K562 (cell line): Measurements from ENCODE around the gene DIRAS1. TPM values are rescaled to one million over a fixed set of nuclear protein-coding genes. Genes with fewer than 3 reads are reported as not detected.

Experiments
- ATAC-seq: fragments of 200-7000 bp; cut with Tn5 transposase; 3 replicates; pipeline ENCODE4 v1.9.1; 2020; ENCODE audit warnings: moderate library complexity
- BruUV-seq: library from RNA; stranded (reverse); fragments of 400-500 nt; replicated peaks from 2 replicates; lab custom pipeline; 2021; lab: Mats Ljungman, UMichigan
- CTCF ChIA-PET: fragments of 300-600 bp; formaldehyde crosslinking; extraction: SDS; loops from one replicate; lab custom pipeline; 2021; ENCODE audit warnings: low intra/inter-chr PET ratio; lab: Yijun Ruan, JAX
- POLR2A ChIA-PET: fragments of 300-600, 350-650 bp; sonication (Branson Sonifier 250); formaldehyde crosslinking; extraction: SDS; loops from one replicate; lab custom pipeline; 2021; ENCODE audit warnings: antibody characterized with exemption, inconsistent platforms; lab: Yijun Ruan, JAX
- DNase-seq, 4 experiments: peaks; one replicate each; pipeline versions ENCODE4 v3.0.0 to v3.0.0-alpha.2; 2011 to 2018; ENCODE audit warnings: low spot score in 3 of 4, mixed read lengths in 3 of 4; ENCODE audit errors: extremely low read depth in 1 of 4
- FAIRE-seq: peaks from 2 replicates; lab custom pipeline; 2011; peaks lifted over from hg19 to GRCh38; lab: Jason Lieb, UNC
- H2AFZ ChIP-seq: 2 replicates; pipeline ENCODE4 v1.6.0; 2011; ENCODE audit warnings: low read depth, low read length, control low read depth, inconsistent platforms
- H3K27ac ChIP-seq: fragments of 200-600 bp; 3 replicates; pipeline ENCODE4 v1.8.0; 2011; ENCODE audit warnings: low read depth, mild to moderate bottlenecking, control low read depth, inconsistent platforms, low read length, moderate library complexity, mixed read lengths; ENCODE audit errors: extremely low read depth
- H3K27me3 ChIP-seq, 2 experiments: fragments of 300-600 bp in 1 of 2; 2 replicates in 1 of 2; 3 replicates in 1 of 2; pipeline versions ENCODE4 v1.6.0 to v1.8.0; 2011; ENCODE audit warnings: inconsistent platforms in 2 of 2, low read length in 2 of 2, mild to moderate bottlenecking in 1 of 2, mixed read lengths in 1 of 2, moderate library complexity in 1 of 2; ENCODE audit not compliant: control insufficient read depth in 2 of 2, insufficient read depth in 2 of 2
- H3K36me3 ChIP-seq: fragments of 300-600 bp; 3 replicates; pipeline ENCODE4 v1.8.0; 2011; ENCODE audit warnings: mild to moderate bottlenecking, low read length, inconsistent platforms; ENCODE audit not compliant: control insufficient read depth, insufficient read depth
- H3K4me1 ChIP-seq, 2 experiments: fragments of 200-600 bp in 1 of 2; replicated peaks in 1 of 2; 2 replicates in 1 of 2; 3 replicates in 1 of 2; pipeline versions ENCODE4 v1.5.1 to v1.8.0; 2011; ENCODE audit warnings: inconsistent platforms in 2 of 2, low read length in 2 of 2, mild to moderate bottlenecking in 1 of 2, mixed read lengths in 1 of 2, moderate library complexity in 1 of 2; ENCODE audit not compliant: control insufficient read depth in 2 of 2, insufficient read depth in 2 of 2
- H3K4me2 ChIP-seq: 2 replicates; pipeline ENCODE4 v1.6.1; 2011; ENCODE audit warnings: low read length, control low read depth, inconsistent platforms, mixed read lengths; ENCODE audit not compliant: insufficient read depth
- H3K4me3 ChIP-seq: fragments of 200-600 bp; sonication (generic), shearing (Covaris generic); 2 replicates; pipeline ENCODE4 v1.5.1; 2016; ENCODE audit warnings: control low read depth, inconsistent platforms
- H3K79me2 ChIP-seq: fragments of 200-600 bp; 3 replicates; pipeline ENCODE4 v1.8.0; 2011; ENCODE audit warnings: low read length, inconsistent platforms; ENCODE audit not compliant: control insufficient read depth, insufficient read depth
- H3K9ac ChIP-seq, 2 experiments: 2 replicates each; pipeline versions ENCODE4 v1.6.0 to v1.6.1; 2011; ENCODE audit warnings: low read depth in 2 of 2, low read length in 2 of 2, control low read depth in 1 of 2, inconsistent platforms in 1 of 2, mild to moderate bottlenecking in 1 of 2, mixed read lengths in 1 of 2; ENCODE audit not compliant: insufficient read depth in 1 of 2
- H3K9me1 ChIP-seq: one replicate; pipeline ENCODE4 v1.6.0; 2011; ENCODE audit warnings: inconsistent platforms, mild to moderate bottlenecking, low read length, moderate library complexity; ENCODE audit not compliant: control insufficient read depth, insufficient read depth
- H3K9me3 ChIP-seq: replicated peaks from 2 replicates; pipeline ENCODE4 v1.5.1; 2011; ENCODE audit warnings: low read depth, low read length, inconsistent platforms; ENCODE audit not compliant: control insufficient read depth, insufficient read depth
- H4K20me1 ChIP-seq: replicated peaks from 2 replicates; pipeline ENCODE4 v1.6.1; 2011; ENCODE audit warnings: low read length, inconsistent platforms, mixed read lengths; ENCODE audit not compliant: control insufficient read depth, insufficient read depth
- BCOR ChIP-seq: fragments of 450-650 bp; IDR thresholded peaks from 2 replicates; pipeline ENCODE4 v1.6.1; 2016
- ERF ChIP-seq: fragments of 450-650 bp; formaldehyde crosslinking; IDR thresholded peaks from 2 replicates; pipeline ENCODE4 v1.4.0; 2020; ENCODE audit warnings: mild to moderate bottlenecking, mixed read lengths
- GTF2A2 ChIP-seq: IDR thresholded peaks from 2 replicates; pipeline ENCODE4 v1.6.1; 2016; ENCODE audit warnings: mild to moderate bottlenecking, missing genetic modification characterization, missing compliant biosample characterization
- HMGN3 ChIP-seq: IDR thresholded peaks from 2 replicates; pipeline ENCODE4 v1.6.1; 2011; ENCODE audit warnings: borderline replicate concordance, low read depth, mild to moderate bottlenecking, mixed read lengths, low read length; ENCODE audit not compliant: insufficient read length; ENCODE audit errors: extremely low read depth
- L3MBTL2 ChIP-seq: fragments of 450-650 bp; IDR thresholded peaks from 2 replicates; pipeline ENCODE4 v1.6.1; 2016; ENCODE audit warnings: mild to moderate bottlenecking, moderate library complexity
- NR2C2 ChIP-seq, 2 experiments: fragments of 200-800 bp in 1 of 2; sonication (Bioruptor generic) in 1 of 2; sonication (generic) in 1 of 2; formaldehyde crosslinking in 1 of 2; IDR thresholded peaks; 2 replicates each; pipeline versions ENCODE4 v1.6.1 to v1.8.0; 2016 to 2022; ENCODE audit warnings: mild to moderate bottlenecking in 1 of 2, missing compliant biosample characterization in 1 of 2, missing genetic modification characterization in 1 of 2, missing genetic modification reagents in 1 of 2
- SIN3B ChIP-seq: fragments of 450-650 bp; IDR thresholded peaks from 2 replicates; pipeline ENCODE4 v1.6.1; 2017; ENCODE audit warnings: low read depth, mild to moderate bottlenecking, moderate library complexity
- WGBS: fragments of 100-300 bp; shearing (Covaris generic); methylation state at CpG from one replicate; pipeline ENCODE4 v1.1.6; 2016; ENCODE audit warnings: low coverage, mixed read lengths; ENCODE audit not compliant: insufficient coverage; ENCODE audit errors: missing lambda C conversion rate; 5-methylcytosine and 5-hydroxymethylcytosine counted together
- in situ Hi-C: fragments of 300-500 bp; cut with MboI; formaldehyde crosslinking; loops from 4 replicates; pipeline ENCODE4 v1.15.0; 2018; ENCODE audit warnings: inconsistent platforms, mixed read lengths
- intact Hi-C: fragments of 100-400 bp; cut with micrococcal nuclease; formaldehyde crosslinking; loops from 2 replicates; pipeline ENCODE4 v1.14.2; 2022
- polyA plus RNA-seq, 8 experiments: library from polyadenylated mRNA; depleted of rRNA in 4 of 8; stranded (reverse) in 5 of 8; unstranded in 3 of 8; fragments of >200 nt; fragmentation: Nextera tagmentation in 2 of 8; fragmentation: Illumina TruSeq in 1 of 8; extraction: Ambion mirVana in 2 of 8; extraction: Trizol in 1 of 8; gene quantifications; 2 replicates each; pipeline versions ENCODE4 v1.2.1 to v1.2.3, GENCODE V29; 2011 to 2014; ENCODE audit warnings: inconsistent platforms in 1 of 8, missing spikeins in 1 of 8
- total RNA-seq, 7 experiments: library from RNA; depleted of rRNA in 6 of 7; stranded (reverse); fragments of >200 nt in 6 of 7; fragmentation: Illumina TruSeq in 2 of 7; extraction: Trizol in 2 of 7; gene quantifications; 2 replicates each; pipeline versions ENCODE4 v1.2.1 to v1.2.3, GENCODE V29; 2011 to 2021; ENCODE audit warnings: low replicate concordance in 1 of 7
- TF ChIP-seq, protein P1 (sequence below): fragments of 450-650 bp; IDR thresholded peaks from 2 replicates; pipeline ENCODE4 v1.6.1; 2016; ENCODE audit warnings: missing biosample characterization, missing genetic modification characterization
- TF ChIP-seq, protein P2 (sequence below): fragments of 450-650 bp; formaldehyde crosslinking; IDR thresholded peaks from 2 replicates; pipeline ENCODE4 v1.4.0; 2020; ENCODE audit warnings: mild to moderate bottlenecking, moderate library complexity
- TF ChIP-seq, protein P3 (sequence below), 2 experiments: fragments of 450-650 bp in 1 of 2; IDR thresholded peaks; 2 replicates each; pipeline ENCODE4 v1.6.1; 2011 to 2017; ENCODE audit warnings: low read depth in 2 of 2, antibody characterized with exemption in 1 of 2, borderline replicate concordance in 1 of 2, low read length in 1 of 2, mild to moderate bottlenecking in 1 of 2, mixed read lengths in 1 of 2; ENCODE audit not compliant: control insufficient read depth in 1 of 2
- TF ChIP-seq, protein P4 (sequence below): fragments of 250-450 bp; sonication (Bioruptor Pico); IDR thresholded peaks from 2 replicates; pipeline ENCODE4 v1.8.0; 2021; ENCODE audit warnings: moderate library complexity, mild to moderate bottlenecking, inconsistent platforms

Gene DIRAS1
- total and polyA plus RNA-seq, 9 of the 15 experiments (the other 6 are each of a cell fraction or from before 2014, with no cell fraction given): 0.11 to 12.0 (median 2.9) TPM

DNA sequence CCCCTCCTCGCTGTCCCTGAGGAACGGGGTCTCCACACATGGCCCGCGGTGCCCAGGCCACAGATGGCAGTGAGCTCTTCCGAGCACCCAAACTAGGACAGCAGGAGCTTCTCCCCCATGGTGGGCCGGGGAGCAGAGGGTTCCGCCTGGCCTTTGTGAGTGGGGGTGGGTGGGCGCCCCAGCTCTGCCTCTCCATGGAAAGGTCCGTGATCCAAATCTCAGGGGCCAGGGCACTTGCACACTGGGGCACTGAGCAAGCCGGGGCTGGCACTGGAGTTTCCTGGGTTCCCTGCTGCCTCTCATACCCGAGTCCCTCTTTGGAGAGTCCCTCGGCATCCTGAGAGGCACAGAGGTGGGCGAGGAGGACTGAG lies 2.2 kb upstream of the DIRAS1 start:
- H3K4me1 ChIP-seq: peaks cover 17 to 63% of the 10 kb centered on the region in 2 experiments
- H3K36me3 ChIP-seq: no peaks in the 10 kb centered on the region
- no peak for ATAC-seq
- in situ Hi-C loops (no loop called here), intact Hi-C loops (no loop called here)
- peak overlapping the region; percentile 67 for H2AFZ ChIP-seq
- WGBS: 18% methylated on average over 7 of the region's 13 CpGs
- BruUV-seq: no TSS peak
- peaks cover 2 to 10% of the 10 kb centered on the region in 2 experiments; a peak in 2 of 5 replicates for H3K27me3 ChIP-seq
- ChIA-PET POLR2A (interaction anchor here (0.6 to 1.6 kb wide), 8 partner anchors 9 to 143 kb away, joined by 3 to 5 read pairs (median 3); partner anchors contain the start of gene SGTA), CTCF (no interaction called here)
- H3K27ac ChIP-seq: peak overlapping the region; percentile 10; the same call in 1 of the 3 replicates
- H3K4me3 ChIP-seq: no peak overlapping the region
- H4K20me1 ChIP-seq: peaks cover 7% of the 10 kb centered on the region; the same call in 1 of the 2 replicates
- no peaks in the 10 kb centered on the region for H3K79me2 ChIP-seq
- H3K9ac ChIP-seq: peak overlapping the region in 1 of 2 experiments; percentile 91; a peak in 2 of 4 replicates
- H3K4me2 ChIP-seq: no peak overlapping the region; the same call in 1 of the 2 replicates
- no peaks in the 10 kb centered on the region for H3K9me1 ChIP-seq
- DNase-seq: no peak
- FAIRE-seq: no peak
- H3K9me3 ChIP-seq: no peaks in the 10 kb centered on the region
- TF ChIP-seq, protein P1, sequence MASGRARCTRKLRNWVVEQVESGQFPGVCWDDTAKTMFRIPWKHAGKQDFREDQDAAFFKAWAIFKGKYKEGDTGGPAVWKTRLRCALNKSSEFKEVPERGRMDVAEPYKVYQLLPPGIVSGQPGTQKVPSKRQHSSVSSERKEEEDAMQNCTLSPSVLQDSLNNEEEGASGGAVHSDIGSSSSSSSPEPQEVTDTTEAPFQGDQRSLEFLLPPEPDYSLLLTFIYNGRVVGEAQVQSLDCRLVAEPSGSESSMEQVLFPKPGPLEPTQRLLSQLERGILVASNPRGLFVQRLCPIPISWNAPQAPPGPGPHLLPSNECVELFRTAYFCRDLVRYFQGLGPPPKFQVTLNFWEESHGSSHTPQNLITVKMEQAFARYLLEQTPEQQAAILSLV (tag): no peak
- TF ChIP-seq BCOR (no peak), L3MBTL2 (peak; percentile 24; the same call in 1 of the 2 replicates), ERF (CRISPR knock-in tag) (no peak), GTF2A2 (tag) (no peak), NR2C2 (CRISPR knock-in tag; IDR thresholded peaks at IDR 0.05) (no peak), NR2C2 (tag; IDR thresholded peaks at IDR 0.05) (no peak), HMGN3 (peak; percentile 7), SIN3B (no peak)
- TF ChIP-seq, protein P2, sequence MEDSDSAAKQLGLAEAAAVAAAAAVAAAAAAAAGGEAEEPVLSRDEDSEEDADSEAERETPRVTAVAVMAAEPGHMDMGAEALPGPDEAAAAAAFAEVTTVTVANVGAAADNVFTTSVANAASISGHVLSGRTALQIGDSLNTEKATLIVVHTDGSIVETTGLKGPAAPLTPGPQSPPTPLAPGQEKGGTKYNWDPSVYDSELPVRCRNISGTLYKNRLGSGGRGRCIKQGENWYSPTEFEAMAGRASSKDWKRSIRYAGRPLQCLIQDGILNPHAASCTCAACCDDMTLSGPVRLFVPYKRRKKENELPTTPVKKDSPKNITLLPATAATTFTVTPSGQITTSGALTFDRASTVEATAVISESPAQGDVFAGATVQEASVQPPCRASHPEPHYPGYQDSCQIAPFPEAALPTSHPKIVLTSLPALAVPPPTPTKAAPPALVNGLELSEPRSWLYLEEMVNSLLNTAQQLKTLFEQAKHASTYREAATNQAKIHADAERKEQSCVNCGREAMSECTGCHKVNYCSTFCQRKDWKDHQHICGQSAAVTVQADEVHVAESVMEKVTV (CRISPR knock-in tag): no peak
- TF ChIP-seq, protein P3, sequence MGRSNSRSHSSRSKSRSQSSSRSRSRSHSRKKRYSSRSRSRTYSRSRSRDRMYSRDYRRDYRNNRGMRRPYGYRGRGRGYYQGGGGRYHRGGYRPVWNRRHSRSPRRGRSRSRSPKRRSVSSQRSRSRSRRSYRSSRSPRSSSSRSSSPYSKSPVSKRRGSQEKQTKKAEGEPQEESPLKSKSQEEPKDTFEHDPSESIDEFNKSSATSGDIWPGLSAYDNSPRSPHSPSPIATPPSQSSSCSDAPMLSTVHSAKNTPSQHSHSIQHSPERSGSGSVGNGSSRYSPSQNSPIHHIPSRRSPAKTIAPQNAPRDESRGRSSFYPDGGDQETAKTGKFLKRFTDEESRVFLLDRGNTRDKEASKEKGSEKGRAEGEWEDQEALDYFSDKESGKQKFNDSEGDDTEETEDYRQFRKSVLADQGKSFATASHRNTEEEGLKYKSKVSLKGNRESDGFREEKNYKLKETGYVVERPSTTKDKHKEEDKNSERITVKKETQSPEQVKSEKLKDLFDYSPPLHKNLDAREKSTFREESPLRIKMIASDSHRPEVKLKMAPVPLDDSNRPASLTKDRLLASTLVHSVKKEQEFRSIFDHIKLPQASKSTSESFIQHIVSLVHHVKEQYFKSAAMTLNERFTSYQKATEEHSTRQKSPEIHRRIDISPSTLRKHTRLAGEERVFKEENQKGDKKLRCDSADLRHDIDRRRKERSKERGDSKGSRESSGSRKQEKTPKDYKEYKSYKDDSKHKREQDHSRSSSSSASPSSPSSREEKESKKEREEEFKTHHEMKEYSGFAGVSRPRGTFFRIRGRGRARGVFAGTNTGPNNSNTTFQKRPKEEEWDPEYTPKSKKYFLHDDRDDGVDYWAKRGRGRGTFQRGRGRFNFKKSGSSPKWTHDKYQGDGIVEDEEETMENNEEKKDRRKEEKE (IDR thresholded peaks at IDR 0.05; ENCODE audit: borderline replicate concordance in 1 of 2, control insufficient read depth in 1 of 2, low read depth in 2 of 2, low read length in 1 of 2): no peak
- TF ChIP-seq, protein P4, sequence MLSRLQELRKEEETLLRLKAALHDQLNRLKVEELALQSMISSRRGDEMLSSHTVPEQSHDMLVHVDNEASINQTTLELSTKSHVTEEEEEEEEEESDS (CRISPR knock-in tag): no peak
